ENCODE measurements around the gene NDUFAF5.

DNA sequence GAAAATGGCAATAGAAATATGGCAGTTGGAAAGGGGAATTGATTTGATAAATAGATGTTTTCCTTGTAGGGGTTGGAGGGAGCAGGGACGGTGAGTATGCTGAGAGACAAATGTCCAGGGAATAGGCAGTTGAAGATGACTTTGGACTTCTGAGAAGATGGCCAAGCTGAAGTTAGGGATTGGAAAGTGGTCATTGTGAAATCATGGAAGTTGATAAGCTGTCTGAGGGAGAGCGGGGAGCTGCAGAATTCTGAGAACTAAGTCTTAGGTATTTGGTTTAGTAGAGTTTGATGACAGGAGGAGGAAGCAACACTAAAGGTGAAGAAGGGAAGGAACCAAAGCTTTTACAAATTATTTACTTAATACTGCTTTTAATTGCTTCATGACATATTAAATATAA lies 15.1 kb downstream of the NDUFAF5 start:
- TF ChIP-seq POLR2A (IDR thresholded peaks at IDR 0.05; ENCODE audit: low read depth, low read length): no peak
- TF ChIP-seq POLR2AphosphoS5 (IDR thresholded peaks at IDR 0.05; ENCODE audit: low read depth, low read length): no peak
